ENCODE results near the gene LAPTM4A. TPM values are rescaled to one million over a fixed set of nuclear protein-coding genes. Genes with fewer than 3 reads are reported as not detected.

Gene LAPTM4A
- total RNA-seq, 1 donor from 2014 or later: 253 TPM

- intact Hi-C loops (cut with DNase I): no loop called here
- DNase-seq (ENCODE audit: low spot score) (no peak), ATAC-seq (no peak)
These were observed 46.3 kb downstream of the LAPTM4A start for GRCh38 chr2:20005067-20005627.

GRCh38 chr2:20001361-20001863 lies 50.0 kb downstream of the LAPTM4A start:
- DNase-seq (ENCODE audit: low spot score) (no peak), ATAC-seq (no peak)
- intact Hi-C loops (cut with DNase I): no loop called here

- ATAC-seq (no peak), DNase-seq (ENCODE audit: low spot score) (no peak)
- intact Hi-C loops (cut with DNase I): no loop called here
These were observed 57.7 kb downstream of the LAPTM4A start for GRCh38 chr2:19993731-19994130.

- intact Hi-C loops (cut with DNase I): no loop called here
These were observed 59.5 kb downstream of the LAPTM4A start for GRCh38 chr2:19991895-19992294.

GRCh38 chr2:19990416-19990728 lies 61.1 kb downstream of the LAPTM4A start:
- DNase-seq (ENCODE audit: low spot score) (no peak), ATAC-seq (no peak)
- intact Hi-C loops (cut with DNase I): no loop called here

More at GRCh38 chr2:19991895-19992294, 59.5 kb downstream of the LAPTM4A start:
- no peak for ATAC-seq
- no peak for DNase-seq (ENCODE audit: low spot score)

GRCh38 chr2:19989667-19990415 lies 61.6 kb downstream of the LAPTM4A start, which contains the start of gene WDR35:
TSS of gene WDR35 (minus strand) at chr2:19990105. CDS start at chr2:19990015, 90 bp downstream.
- intact Hi-C loops (cut with DNase I): no loop called here
- peak; percentile 94 for DNase-seq (ENCODE audit: low spot score)
- peak; percentile 100 for ATAC-seq

- ATAC-seq (no peak), DNase-seq (ENCODE audit: low spot score) (no peak)
- intact Hi-C loops (cut with DNase I): no loop called here
These were observed 62.1 kb downstream of the LAPTM4A start for GRCh38 chr2:19989342-19989666.

- intact Hi-C loops (cut with DNase I): no loop called here
- ATAC-seq (no peak), DNase-seq (ENCODE audit: low spot score) (no peak)
These were observed 62.8 kb downstream of the LAPTM4A start for GRCh38 chr2:19988600-19988999.

GRCh38 chr2:19987936-19988335 lies 63.5 kb downstream of the LAPTM4A start:
- ATAC-seq: no peak
- no peak for DNase-seq (ENCODE audit: low spot score)
- intact Hi-C loops (cut with DNase I): no loop called here

Other genes starting within 250 kb of the LAPTM4A start
- 18.8 TPM for gene TTC32, start 149.6 kb downstream of the LAPTM4A start, total RNA-seq
- 16.4 TPM for gene WDR35, start 61.5 kb downstream of the LAPTM4A start, total RNA-seq
- 8.8 TPM for gene MATN3, start 39.0 kb downstream of the LAPTM4A start, total RNA-seq
- 0.98 TPM for gene SDC1, start 173.5 kb upstream of the LAPTM4A start, total RNA-seq